ENCODE results near the gene UBE2E2.
A peak's percentile ranks its signal among the peaks of the same experiment; 100 is the strongest.

UBE2E2 gene

DNA sequence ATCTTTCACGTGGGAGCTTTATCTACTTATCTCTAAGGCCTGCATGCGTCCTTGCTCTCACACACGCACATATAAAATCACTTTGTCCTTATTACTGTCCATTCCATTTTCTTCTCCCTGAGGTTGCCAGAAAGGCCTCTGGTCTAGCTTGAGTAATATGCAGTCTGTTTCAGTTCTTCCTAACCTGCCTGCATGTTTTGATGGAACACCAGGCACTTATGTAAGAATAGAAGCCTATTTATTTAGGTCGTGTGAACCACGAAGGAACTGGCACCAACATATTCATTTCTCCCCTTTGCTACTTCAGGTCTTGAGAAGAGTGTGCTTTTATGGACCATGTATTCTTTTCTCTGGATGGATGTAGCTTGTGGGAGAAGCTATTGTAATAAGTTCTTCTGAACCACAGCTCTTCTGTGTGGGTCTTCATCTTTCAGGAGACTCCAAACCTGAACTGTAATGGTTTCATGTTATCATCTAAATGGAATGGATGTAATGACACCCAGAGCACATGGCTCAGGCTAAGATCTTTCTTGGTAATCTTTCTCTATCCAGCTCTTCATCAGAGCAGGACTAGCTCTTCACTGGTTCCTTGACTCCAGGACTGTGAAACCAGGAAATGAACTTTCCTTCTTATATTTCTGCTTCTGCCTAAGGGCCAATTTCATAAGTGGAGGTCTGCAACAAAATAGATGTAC, 53.8 kb downstream of the UBE2E2 start:
- no peaks in the 10 kb centered on the region for H3K27me3 Mint-ChIP-seq
- no peak overlapping the region for H3K27ac Mint-ChIP-seq
- ATAC-seq (replicated peaks) (peak in 1 of 2 donors; percentile 29), DNase-seq (no peak)
- H3K36me3 Mint-ChIP-seq, result peaks cover 8 to 9% of the 10 kb centered on the region in 2 donors
- H3K4me1 Mint-ChIP-seq, result peaks cover 34 to 47% of the 10 kb centered on the region in 2 donors
- no peak overlapping the region for H3K4me3 Mint-ChIP-seq
- H3K9me3 Mint-ChIP-seq, result peaks cover 4 to 10% of the 10 kb centered on the region in 2 donors

DNA sequence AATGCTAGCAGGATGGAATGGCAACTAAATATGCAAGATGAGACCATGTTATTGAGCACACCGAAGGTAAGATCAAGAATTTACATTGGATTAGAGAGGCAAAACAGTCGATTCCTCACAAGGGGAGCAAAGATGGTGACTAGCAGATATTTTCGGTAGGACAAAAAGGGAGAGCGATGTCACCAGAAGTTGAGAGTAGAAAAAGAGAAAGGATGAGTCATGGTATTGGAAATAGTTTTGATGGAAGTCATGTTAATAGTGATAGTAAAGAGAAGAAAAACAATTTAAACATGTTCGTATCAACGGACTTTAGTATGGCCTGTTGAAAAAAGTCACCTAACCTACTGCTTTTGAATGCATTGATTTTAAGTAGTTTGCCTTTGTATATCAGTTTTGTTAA, 55.0 kb downstream of the UBE2E2 start:
- Mint-ChIP-seq H3K27ac (no peak overlapping the region), H3K4me1 (peaks cover 35 to 51% of the 10 kb centered on the region in 2 donors), H3K27me3 (no peaks in the 10 kb centered on the region), H3K9me3 (peaks cover 4 to 10% of the 10 kb centered on the region in 2 donors), H3K4me3 (no peak overlapping the region), H3K36me3 (peaks cover 8 to 10% of the 10 kb centered on the region in 2 donors)
- no peak for DNase-seq
- no peak for ATAC-seq (replicated peaks)

DNA sequence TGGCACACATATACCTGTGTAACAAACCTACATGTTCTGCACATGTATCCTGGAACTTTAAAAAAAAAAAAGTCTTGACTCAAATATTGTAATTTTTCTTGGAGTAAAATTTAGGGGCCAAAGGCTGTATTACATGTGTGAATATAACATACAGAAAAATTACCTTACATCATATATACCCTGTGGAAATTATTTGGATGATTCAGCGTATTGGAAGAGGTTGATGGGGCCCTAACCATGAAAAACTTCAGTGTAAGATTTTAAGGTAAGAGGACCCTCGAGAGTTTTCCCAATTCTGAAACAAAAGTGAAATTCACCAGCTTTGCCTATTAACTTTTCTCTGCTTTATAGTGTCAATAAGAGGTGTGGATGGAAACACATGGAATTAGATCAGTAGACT, 56.4 kb downstream of the UBE2E2 start:
- DNase-seq (no peak), ATAC-seq (replicated peaks) (no peak)
- Mint-ChIP-seq H3K9me3 (peaks cover 4 to 10% of the 10 kb centered on the region in 2 donors), H3K4me1 (peaks cover 24 to 38% of the 10 kb centered on the region in 2 donors), H3K27ac (no peak overlapping the region), H3K27me3 (no peaks in the 10 kb centered on the region), H3K36me3 (peaks cover 8 to 10% of the 10 kb centered on the region in 2 donors), H3K4me3 (no peak overlapping the region)

DNA sequence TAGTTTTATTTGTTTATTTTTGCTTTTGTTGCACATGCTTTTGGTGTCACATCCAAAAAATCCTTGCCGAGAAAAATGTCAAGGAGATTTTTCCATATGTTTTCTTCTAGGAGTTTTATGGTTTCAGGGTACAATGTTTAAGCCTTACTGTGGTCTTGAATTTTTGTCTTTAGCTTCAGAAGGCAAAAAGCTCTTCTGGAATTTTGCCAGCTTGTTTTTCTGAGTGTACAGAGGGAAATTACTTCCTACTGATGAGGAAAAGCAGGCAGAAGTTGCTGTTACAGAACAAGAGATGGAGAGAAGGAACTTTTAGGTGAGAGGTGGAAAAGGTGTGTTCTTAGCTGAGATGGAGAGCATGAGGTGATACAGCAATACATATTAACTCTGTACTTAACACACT, 59.6 kb downstream of the UBE2E2 start:
- Mint-ChIP-seq H3K4me3 (no peak overlapping the region), H3K27ac (no peak overlapping the region), H3K9me3 (peaks cover 5 to 15% of the 10 kb centered on the region in 2 donors), H3K27me3 (no peaks in the 10 kb centered on the region), H3K36me3 (peaks cover 23% of the 10 kb centered on the region in 2 donors), H3K4me1 (peaks cover 20 to 31% of the 10 kb centered on the region in 2 donors)
- no peak for ATAC-seq (replicated peaks)
- no peak for DNase-seq

DNA sequence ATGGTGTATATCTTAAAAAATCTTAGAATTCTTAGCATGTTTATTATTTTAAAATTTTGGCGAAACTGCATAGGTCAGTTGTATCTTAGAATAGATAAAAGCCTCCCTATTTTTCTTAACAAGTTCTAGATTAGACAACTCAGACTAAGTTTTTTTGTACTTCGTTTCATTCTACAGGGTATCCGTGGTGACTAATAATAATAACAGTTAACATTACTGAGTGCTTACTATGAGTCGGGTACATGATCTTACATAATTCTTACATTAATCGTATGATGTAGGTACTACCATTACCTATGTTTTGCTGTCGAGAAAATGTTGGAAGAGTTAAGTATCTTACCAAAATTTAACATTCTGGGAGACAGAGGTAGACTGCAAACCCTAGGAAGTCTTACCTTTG, 60.7 kb downstream of the UBE2E2 start:
- ATAC-seq (replicated peaks), result no peak
- peaks cover 18 to 21% of the 10 kb centered on the region in 2 donors for H3K36me3 Mint-ChIP-seq
- no peaks in the 10 kb centered on the region for H3K27me3 Mint-ChIP-seq
- no peak overlapping the region for H3K27ac Mint-ChIP-seq
- no peak for DNase-seq
- H3K9me3 Mint-ChIP-seq, result peaks cover 3 to 11% of the 10 kb centered on the region in 2 donors
- no peak overlapping the region for H3K4me3 Mint-ChIP-seq
- H3K4me1 Mint-ChIP-seq, result peaks cover 16 to 31% of the 10 kb centered on the region in 2 donors

DNA sequence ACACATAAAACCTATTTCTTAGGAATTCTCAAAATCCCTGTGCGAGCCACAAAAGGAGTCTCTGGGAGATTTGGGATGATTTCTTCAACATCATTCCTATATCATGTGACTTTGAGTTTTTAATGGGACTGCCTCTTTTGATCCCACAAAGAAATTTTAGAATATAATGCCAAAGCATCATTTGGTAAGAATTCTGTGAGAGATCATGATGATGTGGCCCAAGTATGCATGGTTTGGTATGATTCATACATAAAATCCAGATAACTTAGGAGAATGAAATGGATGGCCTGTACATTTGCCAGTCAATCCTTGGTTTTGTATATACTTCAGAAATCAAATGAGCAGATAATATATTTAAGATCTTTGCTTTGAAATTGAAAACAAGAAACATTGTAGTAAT, 61.3 kb downstream of the UBE2E2 start:
- no peaks in the 10 kb centered on the region for H3K27me3 Mint-ChIP-seq
- peaks cover 17 to 36% of the 10 kb centered on the region in 2 donors for H3K4me1 Mint-ChIP-seq
- H3K4me3 Mint-ChIP-seq, result no peak overlapping the region
- no peak overlapping the region for H3K27ac Mint-ChIP-seq
- peaks cover 18 to 21% of the 10 kb centered on the region in 2 donors for H3K36me3 Mint-ChIP-seq
- no peak for ATAC-seq (replicated peaks)
- H3K9me3 Mint-ChIP-seq, result peaks cover 3 to 11% of the 10 kb centered on the region in 2 donors
- DNase-seq, result no peak

DNA sequence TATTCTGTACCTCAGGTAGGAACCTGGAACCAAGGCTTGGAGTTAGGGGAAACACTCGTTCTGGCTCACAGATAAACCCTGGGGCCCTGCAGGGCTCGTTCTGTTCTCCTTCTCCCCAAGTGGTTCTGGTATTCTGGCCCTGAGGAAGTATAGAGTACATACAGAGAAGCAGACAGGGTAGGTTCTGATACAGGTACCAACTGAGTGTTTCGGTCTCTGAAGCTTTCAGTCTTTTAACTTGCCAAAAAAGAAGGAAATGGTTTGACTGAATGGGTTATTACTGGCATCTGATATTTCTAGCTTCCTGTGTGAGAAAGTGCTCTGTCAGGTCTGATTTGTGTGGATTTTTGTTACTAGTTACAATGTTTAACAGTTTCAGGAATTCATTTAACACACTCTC, 67.3 kb downstream of the UBE2E2 start:
- Mint-ChIP-seq H3K4me3 (no peak overlapping the region), H3K27me3 (no peaks in the 10 kb centered on the region), H3K4me1 (peaks cover 22 to 56% of the 10 kb centered on the region in 2 donors), H3K27ac (no peak overlapping the region), H3K36me3 (peaks cover 20 to 31% of the 10 kb centered on the region in 2 donors), H3K9me3 (peaks cover 5 to 8% of the 10 kb centered on the region in 2 donors)
- no peak for DNase-seq
- ATAC-seq (replicated peaks), result peak; percentile 14 to 72

DNA sequence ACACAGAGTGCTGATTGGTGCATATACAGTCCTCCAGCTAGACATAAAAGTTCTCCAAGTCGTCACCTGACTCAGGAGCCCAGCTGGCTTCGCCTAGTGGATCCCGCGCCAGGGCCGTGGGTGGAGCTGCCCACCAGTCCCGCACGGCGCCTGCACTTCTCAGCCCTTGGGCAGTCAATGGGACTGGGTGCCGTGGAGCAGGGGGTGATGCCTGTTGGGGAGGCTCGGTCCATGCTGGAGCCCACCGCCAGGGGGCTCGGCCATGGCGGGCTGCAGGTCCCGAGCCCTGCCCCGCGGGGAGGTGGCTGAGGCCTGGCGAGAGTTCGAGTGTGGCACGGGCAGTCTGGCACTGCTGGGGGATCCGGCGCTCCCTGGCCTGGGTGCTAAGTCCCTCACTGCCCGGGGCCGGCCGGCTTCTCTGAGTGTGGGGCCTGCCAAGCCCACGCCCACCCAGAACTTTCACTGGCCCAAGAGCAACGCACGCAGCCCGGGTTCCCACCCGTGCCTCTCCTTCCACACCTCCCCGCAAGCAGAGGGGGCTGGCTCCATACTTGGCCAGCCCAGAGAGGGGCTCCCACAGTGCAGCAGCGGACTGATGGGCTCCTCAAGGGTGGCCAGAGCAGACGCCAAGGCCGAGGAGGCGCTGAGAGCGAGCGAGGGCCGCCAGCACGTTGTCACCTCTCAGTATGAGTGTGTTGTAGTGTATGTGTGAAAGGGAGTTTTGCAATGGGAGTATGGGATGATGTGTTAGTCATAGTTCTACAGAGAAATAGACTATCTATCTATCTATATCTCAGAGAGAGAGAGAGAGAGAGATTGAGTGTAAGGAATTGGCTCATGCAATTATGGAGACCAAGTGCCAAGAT, 69.0 kb downstream of the UBE2E2 start:
- Mint-ChIP-seq H3K27me3 (no peaks in the 10 kb centered on the region), H3K36me3 (peaks cover 13 to 23% of the 10 kb centered on the region in 2 donors), H3K4me1 (peaks cover 21 to 55% of the 10 kb centered on the region in 2 donors), H3K9me3 (peaks cover 5 to 7% of the 10 kb centered on the region in 2 donors), H3K27ac (no peak overlapping the region), H3K4me3 (no peak overlapping the region)
- no peak for DNase-seq
- no peak for ATAC-seq (replicated peaks)

DNA sequence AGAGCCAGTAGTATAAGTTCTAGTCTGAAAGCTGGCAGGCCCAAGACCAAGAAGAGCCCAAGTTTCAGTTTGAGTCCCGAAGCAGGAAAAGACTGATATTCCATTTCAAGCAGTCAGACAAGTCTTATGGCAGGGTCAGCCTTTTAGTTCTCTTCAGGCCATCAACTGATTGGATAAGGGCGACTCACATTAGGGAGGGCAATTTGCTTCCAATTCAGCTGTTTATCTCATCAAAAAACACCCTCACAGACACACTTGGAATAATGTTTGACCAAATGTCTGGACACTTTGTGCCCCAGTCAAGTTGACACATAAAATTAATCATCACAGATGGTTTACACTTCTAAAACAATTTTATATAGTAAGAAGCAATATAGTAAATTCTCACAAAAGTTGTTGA, 69.7 kb downstream of the UBE2E2 start:
- ATAC-seq (replicated peaks) (no peak), DNase-seq (no peak)
- peaks cover 5 to 7% of the 10 kb centered on the region in 2 donors for H3K9me3 Mint-ChIP-seq
- no peak overlapping the region for H3K27ac Mint-ChIP-seq
- peaks cover 21 to 55% of the 10 kb centered on the region in 2 donors for H3K4me1 Mint-ChIP-seq
- peaks cover 13 to 23% of the 10 kb centered on the region in 2 donors for H3K36me3 Mint-ChIP-seq
- H3K4me3 Mint-ChIP-seq, result no peak overlapping the region
- H3K27me3 Mint-ChIP-seq, result no peaks in the 10 kb centered on the region

DNA sequence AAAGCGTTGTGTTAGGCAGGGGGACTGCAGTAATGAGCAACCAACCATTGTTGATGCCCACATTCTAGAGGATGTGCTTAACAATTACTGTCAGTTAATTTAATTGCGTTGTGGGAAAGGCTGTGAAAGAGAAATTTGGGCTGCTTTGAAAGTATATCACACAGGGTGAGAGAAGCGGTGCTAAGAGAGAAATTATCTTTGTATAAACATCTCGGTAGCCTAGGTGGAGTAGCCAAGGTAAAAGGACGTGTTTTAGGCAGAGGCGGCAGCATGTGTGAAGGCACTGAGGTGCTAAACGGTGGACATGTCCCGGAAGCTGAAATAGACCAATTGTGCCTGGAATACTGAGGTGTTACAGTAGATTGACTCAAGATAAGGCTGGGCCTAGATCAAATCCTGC, 71.9 kb downstream of the UBE2E2 start:
- Mint-ChIP-seq H3K36me3 (peaks cover 13 to 23% of the 10 kb centered on the region in 2 donors), H3K9me3 (peaks cover 5 to 7% of the 10 kb centered on the region in 2 donors), H3K4me1 (peaks cover 26 to 56% of the 10 kb centered on the region in 2 donors), H3K4me3 (no peak overlapping the region), H3K27ac (peak overlapping the region; percentile 38), H3K27me3 (no peaks in the 10 kb centered on the region)
- DNase-seq (no peak), ATAC-seq (replicated peaks) (no peak)

DNA sequence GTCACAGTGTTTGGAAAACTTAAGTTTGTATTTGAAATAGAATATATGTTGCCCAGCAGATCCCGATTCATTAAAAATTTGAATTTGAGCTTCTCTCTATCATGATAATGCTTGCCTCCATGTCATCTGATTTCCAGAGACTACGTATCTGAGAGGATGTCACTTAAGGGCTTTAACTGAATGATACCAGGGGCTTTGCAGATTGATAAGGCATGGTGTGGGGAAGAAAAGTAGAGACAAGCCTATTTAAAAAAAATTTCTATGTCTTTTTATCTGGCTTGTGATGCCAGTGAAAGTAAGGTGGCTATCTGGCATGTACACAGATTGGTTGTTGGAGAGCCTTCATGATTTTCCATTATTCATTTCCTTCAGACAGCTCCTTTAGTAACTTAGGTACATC, 72.7 kb downstream of the UBE2E2 start:
- ATAC-seq (replicated peaks), result no peak
- no peak overlapping the region for H3K27ac Mint-ChIP-seq

DNA sequence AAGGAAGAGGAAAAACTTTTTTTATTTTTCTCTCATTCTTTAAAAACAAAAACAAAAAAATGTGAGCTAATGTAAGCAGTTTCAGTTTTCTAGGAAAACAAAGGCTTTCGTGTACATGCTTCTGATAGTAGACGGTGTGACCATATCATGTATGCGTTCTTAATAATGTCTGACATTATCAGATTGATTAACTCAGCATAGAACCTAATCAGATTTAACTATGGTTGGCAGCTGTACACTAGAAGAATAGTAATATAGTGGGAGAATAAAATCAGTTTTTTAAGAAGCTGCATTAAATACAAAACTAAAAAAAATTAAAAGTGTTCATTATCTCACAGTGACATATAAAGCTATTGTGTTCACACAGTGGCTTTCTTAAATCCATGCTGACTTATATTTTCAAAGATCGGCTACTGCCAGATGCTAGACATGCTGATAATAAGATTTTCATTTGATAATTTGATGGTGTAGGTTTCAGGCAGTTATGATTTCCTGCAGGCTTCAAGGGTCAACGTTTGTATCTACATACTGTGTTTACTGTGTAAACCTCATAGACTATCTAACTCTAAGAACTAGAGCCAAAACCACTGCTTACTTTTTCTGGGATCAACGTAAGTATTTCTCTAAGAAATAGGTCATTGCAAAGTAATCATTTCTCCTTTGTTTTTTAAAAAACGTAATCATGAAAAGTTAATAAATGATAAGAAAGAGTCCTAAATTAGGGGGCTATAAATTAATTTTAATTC, 74.0 kb downstream of the UBE2E2 start:
- Mint-ChIP-seq H3K36me3 (peaks cover 6 to 9% of the 10 kb centered on the region in 2 donors), H3K27me3 (no peaks in the 10 kb centered on the region), H3K27ac (no peak overlapping the region), H3K4me1 (peaks cover 30 to 55% of the 10 kb centered on the region in 2 donors), H3K4me3 (no peak overlapping the region), H3K9me3 (peaks cover 4 to 5% of the 10 kb centered on the region in 2 donors)
- DNase-seq, result no peak
- no peak for ATAC-seq (replicated peaks)

More for the DNA sequence above, 72.7 kb downstream of the UBE2E2 start:
- Mint-ChIP-seq H3K4me3 (no peak overlapping the region), H3K27me3 (no peaks in the 10 kb centered on the region), H3K36me3 (peaks cover 13 to 20% of the 10 kb centered on the region in 2 donors), H3K9me3 (peaks cover 5 to 7% of the 10 kb centered on the region in 2 donors), H3K4me1 (peaks cover 27 to 56% of the 10 kb centered on the region in 2 donors)
- DNase-seq, result no peak

DNA sequence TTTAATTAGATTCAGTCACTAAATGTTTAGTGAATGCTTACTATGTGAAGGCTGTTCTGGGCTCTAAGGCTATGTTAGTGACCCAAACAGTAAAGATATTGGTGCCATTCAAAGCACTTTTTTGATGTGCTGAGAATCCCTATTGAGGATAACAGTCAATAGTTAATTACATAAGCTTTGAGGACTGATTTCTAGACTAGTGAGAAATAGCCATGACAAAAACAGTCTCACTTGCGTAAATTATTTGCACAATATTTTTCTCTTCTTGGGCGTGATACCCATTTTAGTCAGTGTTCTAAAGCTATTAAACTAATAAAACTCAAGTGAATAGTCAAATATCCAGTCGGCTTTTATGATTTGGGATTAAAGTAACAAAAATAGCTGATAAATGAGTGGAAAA, 74.6 kb downstream of the UBE2E2 start:
- Mint-ChIP-seq H3K4me1 (peaks cover 25 to 57% of the 10 kb centered on the region in 2 donors), H3K9me3 (no peaks in the 10 kb centered on the region), H3K27ac (no peak overlapping the region), H3K4me3 (no peak overlapping the region), H3K27me3 (no peaks in the 10 kb centered on the region), H3K36me3 (peaks cover under 1 to 4% of the 10 kb centered on the region in 2 donors)
- DNase-seq (no peak), ATAC-seq (replicated peaks) (no peak)

DNA sequence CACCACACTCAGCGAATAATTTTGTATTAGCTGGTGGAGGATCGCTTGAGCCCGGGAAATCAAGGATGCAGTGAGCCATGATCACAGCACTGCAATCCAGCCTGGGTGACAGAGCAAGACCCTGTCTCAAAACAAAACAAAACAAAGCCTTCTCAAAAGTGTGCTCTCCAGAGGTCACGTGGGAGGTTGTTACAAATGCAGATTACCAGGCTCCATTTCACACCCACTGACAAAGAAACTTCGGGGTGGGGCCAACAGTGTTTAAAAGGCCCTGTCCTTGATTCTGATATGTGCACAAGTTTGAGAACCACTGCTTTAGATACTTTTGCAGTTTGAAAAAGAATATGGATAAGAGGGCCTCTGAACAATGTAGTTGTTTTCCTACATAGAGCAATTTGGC, 80.5 kb downstream of the UBE2E2 start:
- Mint-ChIP-seq H3K27me3 (no peaks in the 10 kb centered on the region), H3K9me3 (peaks cover 4 to 14% of the 10 kb centered on the region in 2 donors), H3K4me1 (peaks cover 31 to 60% of the 10 kb centered on the region in 2 donors), H3K36me3 (peaks cover 18 to 24% of the 10 kb centered on the region in 2 donors), H3K4me3 (no peak overlapping the region), H3K27ac (no peak overlapping the region)
- no peak for DNase-seq
- ATAC-seq (replicated peaks), result no peak

Measured in stimulated activated naive B cell treated with anti-CD40 and anti-IgM and Interleukin-4, amounts not matched to agents 10 μg/mL and 1 μg/mL and 100 μg/mL, for 72 hours (primary cell).